ENCODE results near the gene RASSF9. TPM values are rescaled to one million over a fixed set of nuclear protein-coding genes. Genes with fewer than 3 reads are reported as not detected.

Gene RASSF9
- total RNA-seq = 1 to 10 TPM in 5 of 6 donors, under 1 TPM in 1; 0.91 to 5.4 (median 1.5) TPM
- under 1 TPM; 0.68 TPM for polyA plus RNA-seq

DNA sequence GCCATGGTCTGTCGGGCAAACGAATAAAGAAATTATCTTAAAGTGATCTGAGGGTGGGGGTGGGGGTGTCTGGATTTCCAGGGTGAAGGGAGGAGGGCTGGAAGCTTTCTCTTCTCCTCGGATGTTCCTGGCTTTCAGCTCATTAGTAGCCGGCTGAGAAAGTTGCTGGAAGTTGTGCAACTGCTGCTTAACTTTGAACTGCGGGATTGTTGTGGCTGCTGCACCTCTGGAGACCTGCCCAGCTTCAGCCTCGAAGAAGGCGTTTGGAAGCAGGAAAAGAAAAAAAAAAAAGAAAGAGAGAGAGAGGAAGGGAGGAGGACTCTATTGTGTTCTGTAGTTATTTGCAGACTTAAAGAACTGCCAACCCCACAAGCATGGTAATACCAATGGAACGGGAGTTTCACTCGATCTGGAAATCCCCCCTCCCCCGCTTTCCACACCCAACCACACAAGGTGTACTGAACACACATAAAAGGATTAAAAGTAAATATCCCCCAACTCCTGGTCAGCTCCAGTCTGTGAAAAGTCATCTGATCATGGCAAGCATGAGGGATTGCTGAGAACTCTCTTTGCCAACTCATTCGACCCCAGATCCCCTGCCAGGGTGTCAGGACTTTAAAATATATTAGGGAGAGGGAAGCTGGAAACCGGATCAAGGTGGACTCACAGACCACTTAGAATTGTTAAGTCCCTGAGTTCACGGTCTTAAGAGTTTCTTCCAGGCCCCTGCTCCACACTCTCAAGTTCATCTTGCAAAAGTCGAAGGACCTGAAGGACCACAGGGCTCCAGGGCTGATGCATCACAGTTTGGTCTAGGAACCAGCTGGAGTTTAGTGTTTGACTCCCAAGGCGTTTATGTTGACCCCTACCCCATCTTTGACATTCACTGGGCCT, at the start of gene RASSF9:
Gene RASSF9 (minus strand): TSS at position 213 of the 894 bp plus-strand sequence. CDS start 208 bp downstream, at position 5.
- Histone ChIP-seq H3K4me3 (peak within 1 kb of the TSS; percentile 3 to 44 (median 22)), H3K27ac (peak within 1 kb of the TSS; percentile 13 to 84 (median 60)), H3K4me1 (no peaks in the 10 kb centered on the region), H3K36me3 (no peaks in the 10 kb centered on the region), H3K9me3 (no peaks in the 10 kb centered on the region), H3K27me3 (no peaks in the 10 kb centered on the region)
- FAIRE-seq = no peak
- intact Hi-C loops (cut with DNase I) = no loop called here
- TF ChIP-seq, protein P1, sequence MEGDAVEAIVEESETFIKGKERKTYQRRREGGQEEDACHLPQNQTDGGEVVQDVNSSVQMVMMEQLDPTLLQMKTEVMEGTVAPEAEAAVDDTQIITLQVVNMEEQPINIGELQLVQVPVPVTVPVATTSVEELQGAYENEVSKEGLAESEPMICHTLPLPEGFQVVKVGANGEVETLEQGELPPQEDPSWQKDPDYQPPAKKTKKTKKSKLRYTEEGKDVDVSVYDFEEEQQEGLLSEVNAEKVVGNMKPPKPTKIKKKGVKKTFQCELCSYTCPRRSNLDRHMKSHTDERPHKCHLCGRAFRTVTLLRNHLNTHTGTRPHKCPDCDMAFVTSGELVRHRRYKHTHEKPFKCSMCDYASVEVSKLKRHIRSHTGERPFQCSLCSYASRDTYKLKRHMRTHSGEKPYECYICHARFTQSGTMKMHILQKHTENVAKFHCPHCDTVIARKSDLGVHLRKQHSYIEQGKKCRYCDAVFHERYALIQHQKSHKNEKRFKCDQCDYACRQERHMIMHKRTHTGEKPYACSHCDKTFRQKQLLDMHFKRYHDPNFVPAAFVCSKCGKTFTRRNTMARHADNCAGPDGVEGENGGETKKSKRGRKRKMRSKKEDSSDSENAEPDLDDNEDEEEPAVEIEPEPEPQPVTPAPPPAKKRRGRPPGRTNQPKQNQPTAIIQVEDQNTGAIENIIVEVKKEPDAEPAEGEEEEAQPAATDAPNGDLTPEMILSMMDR (IDR thresholded peaks at IDR 0.05) = no peak
- WGBS, 2 donors = 12 to 14% methylated on average over 15 of the region's 15 CpGs
- DNase-seq = peak in 4 of 6 donors; percentile 57 to 71 (median 62)
- ATAC-seq = peak; percentile 84 to 88 (median 86)

DNA sequence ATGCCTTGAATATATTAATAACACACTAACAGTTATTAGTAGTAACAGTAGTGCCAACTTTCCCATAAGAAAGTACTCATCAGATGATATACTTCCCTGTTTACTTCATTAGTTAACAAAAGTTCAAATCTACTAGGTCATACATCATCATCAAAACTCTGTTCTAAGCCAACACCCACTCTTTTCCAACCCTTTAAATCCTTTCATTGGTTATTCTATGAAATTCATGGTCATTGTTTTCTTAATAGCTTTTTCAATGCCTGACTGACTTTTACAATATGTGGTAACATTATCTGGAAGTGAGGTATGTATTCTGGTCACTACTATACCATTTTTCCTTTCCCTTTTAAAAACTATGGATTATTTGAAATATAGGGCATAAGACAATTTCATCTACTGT, 47.6 kb upstream of the RASSF9 start:
- DNase-seq (no peak), ATAC-seq (no peak), FAIRE-seq (no peak)
- H3K27me3 ChIP-seq = no peaks in the 10 kb centered on the region
- H3K27ac ChIP-seq = no peak overlapping the region
- intact Hi-C loops (cut with DNase I) = no loop called here
- no peaks in the 10 kb centered on the region for H3K9me3 ChIP-seq
- H3K36me3 ChIP-seq = no peaks in the 10 kb centered on the region
- H3K4me1 ChIP-seq = no peaks in the 10 kb centered on the region
- TF ChIP-seq, protein P1 (IDR thresholded peaks at IDR 0.05) = no peak
- H3K4me3 ChIP-seq = no peak overlapping the region

DNA sequence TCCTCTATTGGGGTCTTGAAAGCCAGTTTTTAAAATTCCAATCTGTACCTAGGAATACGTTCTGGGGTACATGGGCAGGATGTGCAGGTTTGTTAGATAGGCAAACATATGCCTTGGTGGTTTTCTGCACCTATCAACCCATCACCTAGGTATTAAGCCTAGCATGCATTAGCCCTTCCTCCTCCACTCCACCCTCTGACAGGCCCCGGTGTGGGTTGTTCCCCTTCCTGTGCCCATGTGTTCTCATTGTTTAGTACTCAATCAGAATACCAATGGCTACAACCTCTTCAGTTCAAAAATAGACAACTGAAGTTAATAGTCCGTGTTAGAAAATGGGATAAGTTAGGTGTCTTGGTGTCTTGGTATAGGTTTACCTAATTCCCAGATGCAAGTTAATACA, 41.2 kb upstream of the RASSF9 start:
- TF ChIP-seq, protein P1 (IDR thresholded peaks at IDR 0.05) = no peak
- FAIRE-seq (no peak), DNase-seq (no peak), ATAC-seq (no peak)
- intact Hi-C loops (cut with DNase I) = no loop called here
- Histone ChIP-seq H3K4me3 (no peak overlapping the region), H3K27ac (no peak overlapping the region), H3K4me1 (no peaks in the 10 kb centered on the region), H3K27me3 (peaks cover 0 to 6% (median 0%) of the 10 kb centered on the region in 4 donors), H3K9me3 (no peaks in the 10 kb centered on the region), H3K36me3 (no peaks in the 10 kb centered on the region)
- 61 to 66% methylated on average over 3 of the region's 3 CpGs for WGBS, 2 donors

DNA sequence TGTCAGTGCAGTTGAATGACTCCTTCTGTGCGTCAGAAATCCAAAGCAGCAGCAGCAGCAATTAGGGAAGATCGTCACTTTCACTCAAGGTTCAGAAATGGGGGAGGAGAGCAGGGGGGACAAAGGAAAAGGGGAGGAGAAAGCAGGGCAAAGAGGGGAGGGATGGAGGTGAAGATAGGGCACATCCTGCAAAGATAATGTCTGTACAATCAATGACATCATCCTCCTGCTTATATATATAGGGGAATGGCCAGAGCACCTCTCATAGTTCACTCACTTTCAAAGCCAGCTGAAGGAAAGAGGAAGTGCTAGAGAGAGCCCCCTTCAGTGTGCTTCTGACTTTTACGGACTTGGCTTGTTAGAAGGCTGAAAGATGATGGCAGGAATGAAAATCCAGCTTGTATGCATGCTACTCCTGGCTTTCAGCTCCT, 37.8 kb upstream of the RASSF9 start, which contains the start of gene NTS:
Gene NTS (plus strand): TSS at position 265 of the 431 bp plus-strand sequence. CDS start 109 bp downstream, at position 374.
- TF ChIP-seq, protein P1 (IDR thresholded peaks at IDR 0.05) = no peak
- H3K4me3 ChIP-seq = no peak within 1 kb of the TSS
- H3K27me3 ChIP-seq = peaks cover 0 to 6% (median 0%) of the 10 kb centered on the region in 4 donors
- peak in 1 of 4 donors; percentile 16 for ATAC-seq
- H3K9me3 ChIP-seq = no peaks in the 10 kb centered on the region
- DNase-seq = no peak
- FAIRE-seq = no peak
- no peak within 1 kb of the TSS for H3K27ac ChIP-seq
- no peaks in the 10 kb centered on the region for H3K4me1 ChIP-seq
- WGBS, 2 donors = 28 to 31% methylated on average over 3 of the region's 3 CpGs
- intact Hi-C loops (cut with DNase I) = loop anchor here in 1 of 3 donors (5.0 kb wide), 1 partner anchor 402 kb away; no protein-coding TSS in a partner anchor
- H3K36me3 ChIP-seq = no peaks in the 10 kb centered on the region

Measured in pancreas (tissue), 10 donors.